Stimulated activated CD4-positive, alpha-beta T cell treated with anti-CD3 and anti-CD28 coated beads, Interleukin-15, amount 100 ng/mL, for 1 hour (primary cell): ENCODE results near the gene CAPN8.
A peak's percentile ranks its signal among the peaks of the same experiment; 100 is the strongest.

ENCODE experiments used
- DNase-seq, 2 donors: peaks; one replicate each; pipeline ENCODE4 v3.0.0-alpha.2; 2020; ENCODE audit warnings: low read depth in 1 of 2, low spot score in 1 of 2

Gene CAPN8

GRCh38 chr1:223657978-223658377, 7.5 kb downstream of the CAPN8 start:
- no peak for DNase-seq

DNA sequence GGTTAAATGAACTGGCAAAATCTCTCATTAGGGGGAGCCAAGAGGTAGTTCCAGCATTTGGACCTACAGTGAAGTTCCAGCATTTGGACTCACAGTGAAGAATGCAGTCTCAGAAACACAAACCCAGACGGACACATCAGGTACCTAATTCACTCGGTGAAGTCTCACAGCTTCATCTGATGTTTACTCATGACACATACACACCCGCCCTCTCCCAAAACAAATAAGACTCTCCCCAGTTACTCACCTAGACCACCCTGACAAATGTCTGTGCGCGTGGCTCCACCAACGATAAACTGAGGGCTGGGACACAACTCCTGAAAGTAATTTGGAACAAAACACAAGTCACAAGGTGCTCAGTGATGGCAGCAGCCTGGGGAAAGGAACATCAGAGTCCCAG, 11.4 kb downstream of the CAPN8 start:
- DNase-seq = no peak

DNA sequence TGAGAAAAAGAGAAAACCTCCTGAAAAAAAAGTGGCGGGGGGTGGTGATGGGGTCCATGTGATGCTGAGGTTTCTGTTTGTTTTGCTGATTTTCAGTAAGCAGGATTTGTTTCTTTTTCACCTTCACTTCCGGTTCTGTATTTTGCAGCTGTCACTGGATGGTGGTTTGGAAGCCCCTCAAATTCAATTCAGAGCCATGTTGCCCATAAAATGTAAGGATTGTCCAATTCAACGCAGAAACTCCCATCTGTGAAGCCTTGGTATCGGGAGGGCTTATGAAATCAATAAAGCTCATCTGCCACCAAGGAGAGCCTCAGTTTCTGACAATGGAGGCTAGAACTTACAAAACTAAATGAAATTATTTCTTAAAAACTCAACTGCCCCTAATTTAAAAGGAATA, 12.1 kb downstream of the CAPN8 start:
- no peak for DNase-seq

DNA sequence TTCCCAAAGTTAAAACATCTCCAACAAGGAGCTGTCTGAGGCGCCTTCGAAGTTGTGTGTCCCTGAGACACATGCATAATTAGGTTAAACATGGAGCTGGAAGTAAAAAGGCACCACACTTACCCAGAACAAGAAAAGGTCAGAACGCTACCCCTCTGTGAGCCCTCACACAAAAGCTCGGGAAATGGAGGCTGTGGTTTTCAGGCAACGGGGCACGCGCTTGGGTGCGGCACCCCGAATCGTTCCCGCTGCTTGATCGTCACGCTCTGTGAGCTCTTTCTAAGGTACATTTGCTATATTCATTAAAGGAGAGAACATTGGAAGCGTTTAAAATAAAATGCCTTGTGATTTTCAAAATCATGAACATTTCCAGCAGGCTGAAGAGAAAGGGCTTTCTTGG, 12.5 kb downstream of the CAPN8 start:
- DNase-seq = no peak

DNA sequence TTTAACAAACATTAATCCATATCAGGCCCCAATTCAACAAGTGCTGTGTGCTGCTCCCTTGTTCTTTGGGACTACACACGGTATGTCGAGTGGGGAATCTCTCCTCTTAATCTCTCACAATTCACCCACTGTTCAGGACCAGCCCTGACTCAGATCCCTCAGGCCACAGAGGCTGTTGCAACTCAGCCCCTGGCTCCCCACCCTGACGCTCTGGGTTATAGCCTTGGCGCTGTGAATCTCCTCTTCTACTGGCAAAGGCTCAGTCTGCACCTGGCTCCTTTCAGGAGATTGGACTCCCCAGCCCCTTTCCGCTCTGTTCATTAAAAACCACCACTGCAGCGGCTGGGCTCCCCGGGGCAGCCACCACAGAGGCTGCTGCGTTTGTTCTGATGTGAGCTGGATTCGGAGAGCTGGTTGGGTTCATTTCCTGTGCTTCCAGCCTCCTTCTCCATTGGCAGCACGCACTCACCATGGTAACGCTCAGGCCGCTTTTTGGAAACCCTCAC, 13.0 kb downstream of the CAPN8 start:
- no peak for DNase-seq

- no peak for DNase-seq
Measured at GRCh38 chr1:223651291-223651991, 14.1 kb downstream of the CAPN8 start.

- DNase-seq = no peak
Measured at GRCh38 chr1:223650465-223650864, 15.0 kb downstream of the CAPN8 start.

DNA sequence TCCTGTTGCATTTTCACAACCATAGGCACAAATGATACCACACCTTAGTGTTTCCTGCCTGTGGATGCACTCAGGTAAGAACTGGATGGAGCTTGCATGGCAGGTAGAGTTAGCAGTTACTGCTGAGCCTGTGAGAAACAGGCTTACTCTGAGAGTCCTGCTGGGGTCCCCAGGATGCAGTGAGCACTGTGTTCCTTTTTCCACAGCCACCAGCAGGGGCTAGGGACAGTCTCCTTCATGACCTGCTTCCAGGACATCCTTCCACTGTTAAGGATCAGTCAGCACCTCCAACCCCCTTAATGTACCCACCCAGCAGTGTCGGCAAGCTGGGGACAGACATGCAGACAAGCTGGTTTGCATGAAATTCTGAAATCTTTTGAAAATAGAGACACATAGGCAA, 16.3 kb downstream of the CAPN8 start:
- no peak for DNase-seq

GRCh38 chr1:223647249-223647648, 18.3 kb downstream of the CAPN8 start:
- no peak for DNase-seq

DNA sequence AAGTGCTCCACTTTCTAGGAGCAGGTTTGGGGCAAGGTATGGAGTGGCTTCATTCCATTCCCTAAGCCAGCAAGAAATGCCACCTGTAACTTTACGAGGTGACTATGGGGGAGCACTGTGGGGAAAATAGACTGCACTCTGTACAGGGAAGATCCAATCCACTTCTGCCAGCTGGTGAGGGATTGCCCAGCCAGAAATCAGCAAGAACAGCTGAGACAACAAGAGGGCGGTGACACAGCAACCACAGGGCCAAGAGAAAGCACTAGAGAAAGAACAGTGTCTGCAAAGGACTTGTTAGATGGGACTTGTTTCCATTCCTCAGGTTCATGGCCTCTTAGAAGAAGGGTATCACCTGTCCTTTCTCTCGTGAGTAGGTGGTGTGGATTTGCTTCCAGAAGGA, 19.6 kb downstream of the CAPN8 start:
- DNase-seq = no peak

DNA sequence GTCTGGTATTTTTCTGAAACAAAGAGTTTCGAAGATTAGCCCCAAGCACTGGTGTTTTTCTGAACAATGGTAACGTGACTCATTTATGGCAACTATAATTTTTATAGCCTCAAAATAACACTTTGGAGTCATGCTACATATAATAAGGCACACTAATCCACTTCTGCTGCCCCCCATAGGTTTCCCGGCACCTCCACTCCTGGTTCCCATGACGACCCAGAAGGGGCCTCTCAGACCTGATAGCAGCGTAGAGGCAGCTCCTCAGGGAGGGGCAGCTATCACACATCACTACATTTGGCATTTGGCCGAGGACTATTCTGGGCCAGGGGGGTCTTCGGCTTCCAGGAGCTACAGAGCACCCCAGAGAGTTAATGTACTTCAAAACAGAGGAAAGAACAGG, 23.3 kb downstream of the CAPN8 start:
- DNase-seq = no peak

DNA sequence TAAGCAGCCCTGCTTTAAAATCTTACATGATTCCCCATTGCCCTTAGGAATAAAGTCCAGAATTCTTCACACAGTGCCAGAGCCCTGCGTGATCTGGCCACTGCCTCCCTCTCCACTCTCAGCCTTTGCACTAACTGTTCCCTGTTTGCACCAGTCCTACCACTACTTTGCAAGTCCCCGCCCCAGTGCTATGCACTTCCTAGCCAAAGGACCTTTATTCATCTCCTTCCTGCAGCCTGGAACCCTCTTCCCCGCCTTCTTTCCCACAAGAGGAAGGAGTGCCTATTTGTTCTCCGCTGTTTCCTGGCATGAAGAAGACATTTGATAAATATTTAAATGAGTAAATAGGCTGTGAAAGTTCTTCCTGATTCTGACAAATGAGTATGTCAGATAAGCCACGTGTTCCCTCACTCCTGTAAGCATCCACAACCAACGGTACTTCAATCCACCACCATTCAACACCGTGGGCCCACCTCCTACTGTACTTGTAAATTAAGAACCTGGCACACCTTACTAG, 23.9 kb downstream of the CAPN8 start:
- no peak for DNase-seq

GRCh38 chr1:223639331-223639749, 26.2 kb downstream of the CAPN8 start:
- DNase-seq = no peak

- DNase-seq = no peak
Measured at GRCh38 chr1:223635236-223635635, 30.3 kb downstream of the CAPN8 start.

- DNase-seq = no peak
Measured at GRCh38 chr1:223634423-223634822, 31.1 kb downstream of the CAPN8 start.

DNA sequence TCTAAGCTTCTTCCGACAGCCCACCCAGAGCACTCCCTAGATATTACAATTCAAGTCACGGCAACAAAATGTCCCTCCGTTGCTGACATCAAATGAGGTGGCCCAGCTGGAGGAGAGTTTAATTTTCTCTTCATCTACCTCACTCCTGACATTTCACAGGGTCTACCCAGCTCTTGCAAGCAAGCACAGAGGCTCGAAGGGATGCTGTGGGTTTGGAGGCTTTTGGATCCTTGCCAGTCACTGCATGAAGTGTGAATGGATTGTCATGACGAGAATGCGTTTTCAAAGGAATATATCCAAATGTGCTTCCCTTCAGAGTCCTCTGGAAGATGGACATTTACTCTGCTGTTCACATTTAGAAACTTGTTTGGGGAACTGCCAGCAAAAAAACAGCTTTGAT, 33.5 kb downstream of the CAPN8 start:
- no peak for DNase-seq

GRCh38 chr1:223631473-223631872, 34.0 kb downstream of the CAPN8 start:
- no peak for DNase-seq

DNA sequence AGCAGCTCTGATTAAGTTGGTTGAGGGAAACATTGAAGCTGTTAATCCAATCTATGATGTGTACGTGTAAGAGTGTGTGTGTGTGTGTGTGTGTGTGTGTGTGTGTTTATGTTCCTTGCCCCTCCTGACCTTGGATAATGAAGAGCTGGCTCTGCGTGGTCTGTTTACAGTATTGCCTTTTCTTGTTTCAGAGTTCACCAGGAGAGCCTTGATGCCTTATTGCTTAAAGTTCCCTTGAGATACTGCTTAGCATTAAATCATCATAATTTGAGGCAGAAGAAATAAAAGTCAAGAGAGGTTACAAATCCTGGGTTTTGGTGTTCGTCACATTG, 36.4 kb downstream of the CAPN8 start:
- DNase-seq = no peak

- DNase-seq = peak; percentile 5 to 18
Measured at GRCh38 chr1:223628233-223629125, 37.0 kb downstream of the CAPN8 start.

DNA sequence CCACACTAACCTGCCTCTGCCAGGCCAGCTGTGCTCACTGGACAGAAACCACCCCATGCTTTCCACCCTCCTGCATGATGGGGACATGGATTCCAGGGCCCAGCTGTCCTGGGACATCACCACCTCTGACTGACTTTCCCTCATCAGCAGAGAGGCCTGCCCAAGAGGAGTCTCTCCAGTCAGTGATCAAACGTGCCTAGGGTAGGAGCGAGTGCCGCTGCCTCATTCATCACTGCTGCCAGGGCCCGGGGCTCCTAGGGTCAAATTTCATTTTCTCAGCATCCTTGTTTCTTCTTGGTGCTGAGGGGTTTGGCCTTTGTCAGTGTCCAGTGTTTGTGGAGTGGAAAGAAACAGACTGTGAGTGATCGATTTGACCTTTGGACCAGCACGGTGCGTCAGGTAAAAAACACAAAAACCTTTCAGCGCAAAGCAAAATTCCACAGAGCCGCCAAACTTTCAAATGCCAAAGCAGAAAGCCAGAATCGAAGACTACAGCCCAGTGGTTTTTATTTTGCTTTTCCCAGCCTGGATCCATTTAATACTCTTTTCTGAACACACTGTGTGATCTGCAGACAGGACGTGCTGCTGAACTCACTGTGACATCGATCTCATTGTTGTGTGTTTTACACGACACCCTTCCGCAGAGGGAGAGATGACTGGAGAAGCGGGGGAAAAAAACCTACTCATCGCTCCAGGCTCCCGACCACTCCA, 43.2 kb downstream of the CAPN8 start:
- no peak for DNase-seq

DNA sequence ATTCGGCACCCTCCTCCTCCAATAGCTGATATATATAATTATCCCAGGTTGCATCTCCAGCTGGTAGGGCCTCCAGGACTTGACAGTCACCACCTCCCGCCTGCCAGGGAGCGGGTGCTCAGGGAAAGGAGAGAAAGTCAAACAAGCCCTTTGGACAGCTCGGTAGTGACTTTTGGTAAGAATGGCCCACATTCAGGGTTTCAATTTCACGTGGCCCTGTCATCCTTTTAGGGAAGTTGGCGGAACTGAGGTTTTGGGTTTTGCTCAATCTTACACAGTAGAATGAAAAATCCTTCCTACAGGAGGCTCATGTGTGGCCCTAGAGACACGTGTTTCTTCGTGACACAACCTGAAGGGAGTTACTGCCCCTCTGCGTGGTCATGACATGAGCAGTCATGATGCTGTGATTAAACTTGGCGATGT, 44.2 kb downstream of the CAPN8 start:
- no peak for DNase-seq
